Right renal cortex interstitium (tissue), 3 donors: ENCODE results near the gene SBNO2. TPM values are rescaled to one million over a fixed set of nuclear protein-coding genes. Genes with fewer than 3 reads are reported as not detected.

Source experiments
- DNase-seq, 3 donors: peaks; one replicate each; pipeline ENCODE4 v3.0.0-alpha.2; 2013; ENCODE audit warnings: low read depth in 3 of 3, low spot score in 2 of 3
- polyA plus RNA-seq, 3 donors: library from polyadenylated mRNA; unstranded; fragments of 120-200 nt; gene quantifications; one replicate each; pipeline ENCODE4 v1.2.1, GENCODE V29; 2013; ENCODE audit not compliant: insufficient read length in 3 of 3

The SBNO2 gene, protein sequence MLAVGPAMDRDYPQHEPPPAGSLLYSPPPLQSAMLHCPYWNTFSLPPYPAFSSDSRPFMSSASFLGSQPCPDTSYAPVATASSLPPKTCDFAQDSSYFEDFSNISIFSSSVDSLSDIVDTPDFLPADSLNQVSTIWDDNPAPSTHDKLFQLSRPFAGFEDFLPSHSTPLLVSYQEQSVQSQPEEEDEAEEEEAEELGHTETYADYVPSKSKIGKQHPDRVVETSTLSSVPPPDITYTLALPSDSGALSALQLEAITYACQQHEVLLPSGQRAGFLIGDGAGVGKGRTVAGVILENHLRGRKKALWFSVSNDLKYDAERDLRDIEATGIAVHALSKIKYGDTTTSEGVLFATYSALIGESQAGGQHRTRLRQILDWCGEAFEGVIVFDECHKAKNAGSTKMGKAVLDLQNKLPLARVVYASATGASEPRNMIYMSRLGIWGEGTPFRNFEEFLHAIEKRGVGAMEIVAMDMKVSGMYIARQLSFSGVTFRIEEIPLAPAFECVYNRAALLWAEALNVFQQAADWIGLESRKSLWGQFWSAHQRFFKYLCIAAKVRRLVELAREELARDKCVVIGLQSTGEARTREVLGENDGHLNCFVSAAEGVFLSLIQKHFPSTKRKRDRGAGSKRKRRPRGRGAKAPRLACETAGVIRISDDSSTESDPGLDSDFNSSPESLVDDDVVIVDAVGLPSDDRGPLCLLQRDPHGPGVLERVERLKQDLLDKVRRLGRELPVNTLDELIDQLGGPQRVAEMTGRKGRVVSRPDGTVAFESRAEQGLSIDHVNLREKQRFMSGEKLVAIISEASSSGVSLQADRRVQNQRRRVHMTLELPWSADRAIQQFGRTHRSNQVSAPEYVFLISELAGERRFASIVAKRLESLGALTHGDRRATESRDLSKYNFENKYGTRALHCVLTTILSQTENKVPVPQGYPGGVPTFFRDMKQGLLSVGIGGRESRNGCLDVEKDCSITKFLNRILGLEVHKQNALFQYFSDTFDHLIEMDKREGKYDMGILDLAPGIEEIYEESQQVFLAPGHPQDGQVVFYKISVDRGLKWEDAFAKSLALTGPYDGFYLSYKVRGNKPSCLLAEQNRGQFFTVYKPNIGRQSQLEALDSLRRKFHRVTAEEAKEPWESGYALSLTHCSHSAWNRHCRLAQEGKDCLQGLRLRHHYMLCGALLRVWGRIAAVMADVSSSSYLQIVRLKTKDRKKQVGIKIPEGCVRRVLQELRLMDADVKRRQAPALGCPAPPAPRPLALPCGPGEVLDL (N-terminal part only)
- 10 to 100 TPM; 13.4 to 15.6 (median 14.6) TPM for polyA plus RNA-seq

DNA sequence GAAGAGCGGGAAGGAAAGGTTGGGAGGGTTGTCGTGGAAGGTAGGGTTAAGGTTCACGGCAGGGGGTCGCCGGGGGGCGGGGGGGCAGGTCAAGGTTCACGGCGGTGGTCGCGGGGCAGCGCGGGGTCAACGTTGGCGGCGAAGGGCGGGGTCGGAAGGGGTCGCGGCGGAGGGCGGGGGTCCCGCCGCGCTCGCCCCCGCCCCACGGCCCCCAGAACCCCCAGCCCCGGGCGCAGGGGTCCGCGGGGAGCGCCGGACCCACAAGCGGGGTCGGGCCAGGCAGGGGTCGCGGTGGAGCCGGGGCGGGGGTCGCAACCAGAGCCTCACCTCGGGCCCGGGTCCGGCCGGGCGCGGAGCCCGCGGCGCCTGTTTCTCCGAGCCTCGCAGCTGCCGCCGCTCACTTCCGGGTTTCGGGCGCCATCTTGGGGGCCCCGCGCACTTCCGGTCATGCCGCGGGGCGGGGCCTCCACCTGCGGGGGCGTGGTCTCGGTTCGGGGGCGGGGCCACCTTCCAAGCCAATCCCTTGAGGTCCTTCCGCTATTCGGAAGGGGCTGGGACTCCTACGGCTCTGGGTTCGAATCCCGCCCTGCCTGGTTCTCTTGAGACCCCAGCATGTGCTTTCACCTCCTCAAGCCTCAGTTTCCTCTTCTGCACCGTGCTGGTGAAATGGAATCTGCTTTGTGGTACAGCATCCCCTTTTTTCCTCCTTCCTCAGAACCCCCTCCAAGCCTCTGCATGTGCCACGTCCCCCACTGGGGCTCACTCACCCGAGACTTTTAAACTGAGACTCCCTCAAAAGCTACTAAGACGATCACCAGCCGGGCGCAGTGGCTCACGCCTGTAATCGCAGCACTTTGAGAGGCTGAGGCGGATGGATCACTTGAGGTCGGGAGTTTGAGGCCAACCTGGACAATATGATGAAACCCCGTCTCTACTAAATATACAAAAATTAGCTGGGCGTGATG lies at the start of gene SBNO2:
SBNO2 (minus strand) TSS at position 424 of the 965 bp plus-strand sequence. CDS start 19,992 bp downstream, outside the sequence.
- DNase-seq, result peak in 1 of 3 donors; percentile 55

- DNase-seq, result no peak
These were observed 49.2 kb upstream of the SBNO2 start for GRCh38 chr19:1223018-1223855.

DNA sequence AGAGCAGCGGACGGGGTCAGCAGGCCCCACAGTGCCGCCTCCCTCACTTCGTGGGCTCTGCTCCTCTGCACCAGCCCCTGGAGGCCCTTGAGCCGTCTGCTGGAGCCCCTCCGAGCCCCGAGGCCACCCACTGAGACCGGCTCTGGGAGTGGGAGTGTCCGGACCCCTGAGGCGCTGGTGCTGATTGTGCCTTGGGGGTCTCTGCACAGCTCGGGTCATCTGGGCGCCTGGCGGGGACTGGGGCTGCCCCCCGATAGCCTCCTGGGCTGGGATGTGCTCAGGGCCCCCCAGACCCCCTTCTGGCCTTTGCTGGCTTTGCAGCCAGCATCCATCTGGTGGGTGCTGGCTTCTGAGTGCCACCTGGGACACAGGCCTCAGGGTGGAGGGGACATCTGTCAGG lies 48.3 kb upstream of the SBNO2 start:
- DNase-seq, result no peak

- DNase-seq, result no peak
These were observed 47.8 kb upstream of the SBNO2 start for GRCh38 chr19:1221904-1222255.

DNA sequence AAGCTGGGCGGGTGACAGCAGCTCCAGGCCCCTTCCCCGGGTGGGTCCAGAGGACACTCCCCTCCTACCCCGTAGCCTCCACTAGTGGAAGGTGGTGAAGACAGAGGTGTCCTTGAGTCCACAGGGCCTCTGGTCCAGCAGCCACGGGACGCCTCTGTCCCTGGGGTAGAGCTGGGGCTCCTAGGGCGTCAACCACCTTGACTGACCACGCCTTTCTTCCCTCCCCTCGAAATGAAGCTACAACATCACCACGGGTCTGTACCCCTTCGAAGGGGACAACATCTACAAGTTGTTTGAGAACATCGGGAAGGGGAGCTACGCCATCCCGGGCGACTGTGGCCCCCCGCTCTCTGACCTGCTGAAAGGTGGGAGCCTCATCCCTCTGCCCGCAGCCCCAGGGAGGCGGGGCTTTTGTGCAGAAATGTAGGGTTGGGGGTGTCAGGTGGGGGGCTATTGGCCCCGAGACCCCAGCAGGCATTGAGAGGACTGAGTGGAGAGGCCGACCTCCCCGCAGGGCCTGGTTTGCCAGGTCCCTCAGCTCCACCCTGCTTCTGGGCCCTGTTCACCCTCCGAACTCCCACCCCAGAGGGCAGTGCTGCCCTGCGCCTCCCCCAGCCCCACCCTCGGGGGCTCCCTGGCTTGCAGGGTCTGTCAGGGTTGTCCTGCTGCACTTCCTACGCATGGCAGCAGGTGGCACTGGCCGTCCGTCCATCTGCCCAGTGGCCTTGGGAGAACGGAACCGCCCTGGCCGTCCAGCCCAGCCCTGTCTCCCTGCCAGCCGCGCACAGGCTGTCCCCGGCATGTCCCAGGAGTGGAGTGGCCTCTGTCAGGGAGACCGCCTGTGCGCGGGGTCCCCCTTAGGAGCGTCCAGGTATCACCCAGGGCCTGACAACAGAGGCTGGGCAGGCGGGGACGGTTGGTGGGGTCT lies 47.2 kb upstream of the SBNO2 start:
- no peak for DNase-seq

DNA sequence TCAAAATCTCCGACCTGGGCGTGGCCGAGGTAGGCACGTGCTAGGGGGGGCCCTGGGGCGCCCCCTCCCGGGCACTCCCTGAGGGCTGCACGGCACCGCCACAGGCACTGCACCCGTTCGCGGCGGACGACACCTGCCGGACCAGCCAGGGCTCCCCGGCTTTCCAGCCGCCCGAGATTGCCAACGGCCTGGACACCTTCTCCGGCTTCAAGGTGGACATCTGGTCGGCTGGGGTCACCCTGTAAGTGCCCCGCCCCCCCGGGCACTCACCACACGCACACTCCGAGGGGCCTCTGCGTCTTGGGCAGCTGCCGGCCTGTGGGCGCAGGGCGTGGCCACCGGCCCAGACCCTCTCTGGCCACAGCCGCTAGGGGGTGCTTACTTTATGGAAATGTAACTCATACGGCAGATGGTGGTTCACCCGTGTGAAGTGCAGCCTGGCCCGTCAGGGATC lies 46.4 kb upstream of the SBNO2 start:
- DNase-seq, result no peak

GRCh38 chr19:1219786-1220476 lies 45.9 kb upstream of the SBNO2 start:
- DNase-seq, result no peak

GRCh38 chr19:1218751-1219567 lies 44.9 kb upstream of the SBNO2 start:
- DNase-seq, result no peak

DNA sequence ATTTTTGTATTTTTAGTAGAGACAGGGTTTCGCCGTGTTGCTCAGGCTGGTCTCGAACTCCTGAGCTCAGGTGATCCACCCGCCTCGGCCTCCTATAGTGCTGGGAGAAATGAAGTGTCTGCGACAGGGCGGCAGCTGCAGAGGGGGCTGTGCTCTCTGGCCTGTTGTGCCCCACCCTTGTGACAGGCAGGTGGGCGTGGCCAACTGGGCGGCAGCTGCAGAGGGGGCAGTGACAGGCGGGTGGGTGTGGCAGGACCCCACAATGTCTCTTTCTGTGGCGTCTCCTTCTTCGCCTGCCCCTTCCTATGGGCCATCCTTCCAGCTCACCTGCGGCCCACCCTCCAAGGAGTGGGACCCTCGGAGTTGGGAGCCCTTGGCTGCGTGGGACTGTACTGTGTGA lies 43.3 kb upstream of the SBNO2 start:
- no peak for DNase-seq

DNA sequence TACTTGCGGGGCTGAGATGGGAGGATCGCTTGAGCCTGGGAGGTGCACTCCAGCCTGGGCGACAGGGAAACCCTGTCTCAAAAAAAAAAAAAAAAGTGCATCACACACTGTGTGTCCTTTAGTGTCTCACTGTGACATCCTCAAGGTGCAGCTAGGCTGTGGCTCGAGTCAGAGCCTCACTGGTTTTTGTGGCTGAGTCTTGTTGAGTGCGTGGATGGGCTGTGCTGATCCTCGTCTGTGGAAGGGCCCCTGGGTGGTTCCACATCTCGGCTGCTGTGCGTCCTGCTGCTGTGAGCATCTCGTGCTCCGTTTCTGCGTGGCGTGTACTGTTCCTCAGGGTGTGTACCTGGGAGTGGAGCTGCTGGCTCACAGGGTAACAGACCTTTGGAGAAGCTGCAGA lies 42.7 kb upstream of the SBNO2 start:
- DNase-seq, result no peak

GRCh38 chr19:1214862-1215731 lies 41.0 kb upstream of the SBNO2 start:
- no peak for DNase-seq

- DNase-seq, result no peak
These were observed 40.3 kb upstream of the SBNO2 start for GRCh38 chr19:1214299-1214861.

DNA sequence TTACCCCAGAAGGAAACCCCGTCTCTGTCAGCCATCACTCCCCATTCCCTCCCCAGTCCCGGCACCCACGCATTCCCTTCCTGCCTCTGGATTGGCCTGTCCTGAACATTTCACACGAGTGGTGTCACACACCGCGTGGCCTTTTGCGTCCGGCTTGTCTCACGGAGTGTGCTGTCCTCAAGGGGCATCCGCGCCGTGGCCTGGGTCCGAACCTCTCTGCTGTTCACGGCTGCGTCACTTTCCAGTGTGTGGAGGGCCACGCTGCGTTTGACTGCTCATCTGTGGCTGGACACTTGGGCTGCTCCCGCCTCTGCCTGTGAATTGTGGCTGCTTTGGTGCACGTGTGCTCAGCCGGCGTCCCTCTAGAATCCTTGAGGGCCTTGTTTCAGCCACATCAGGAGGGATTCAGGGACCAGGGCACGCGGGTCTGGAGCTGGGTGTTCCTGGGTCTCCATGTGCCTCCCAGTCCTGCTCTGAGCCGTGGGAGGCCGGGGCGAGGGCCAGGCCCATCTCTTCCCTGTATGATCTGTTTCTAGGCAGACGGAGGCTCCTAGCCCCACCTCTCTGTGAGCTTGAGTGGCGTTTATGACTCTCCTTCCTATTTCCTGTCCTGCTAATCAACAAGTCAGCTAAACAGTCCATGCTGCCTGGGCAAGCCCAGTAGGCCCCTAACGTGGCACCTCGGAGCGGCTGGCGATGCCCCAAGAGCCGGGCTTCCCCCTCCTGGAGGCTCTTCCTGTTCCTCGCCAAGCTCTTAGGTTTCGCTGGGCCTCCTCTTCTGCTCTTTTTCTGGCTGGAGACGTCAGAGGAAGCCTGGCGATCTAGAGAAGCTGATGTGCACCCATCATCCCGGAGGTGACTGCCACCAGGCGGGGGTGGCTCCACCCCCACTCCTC lies 39.6 kb upstream of the SBNO2 start:
- no peak for DNase-seq
